HG02973 (cell line): ENCODE results near the gene ZNF74.
"Not testable (repeated sequence)": the region's sequence is repeated elsewhere in the genome, so short reads cannot be mapped to it uniquely, and the experiment has no call there.

ENCODE experiments used
- ATAC-seq: cut with Tn5 transposase; IDR thresholded peaks from one replicate; pipeline ENCODE4 v1.9.1; 2021; ENCODE audit warnings: moderate library complexity; ENCODE audit not compliant: unreplicated experiment

The ZNF74 gene

DNA sequence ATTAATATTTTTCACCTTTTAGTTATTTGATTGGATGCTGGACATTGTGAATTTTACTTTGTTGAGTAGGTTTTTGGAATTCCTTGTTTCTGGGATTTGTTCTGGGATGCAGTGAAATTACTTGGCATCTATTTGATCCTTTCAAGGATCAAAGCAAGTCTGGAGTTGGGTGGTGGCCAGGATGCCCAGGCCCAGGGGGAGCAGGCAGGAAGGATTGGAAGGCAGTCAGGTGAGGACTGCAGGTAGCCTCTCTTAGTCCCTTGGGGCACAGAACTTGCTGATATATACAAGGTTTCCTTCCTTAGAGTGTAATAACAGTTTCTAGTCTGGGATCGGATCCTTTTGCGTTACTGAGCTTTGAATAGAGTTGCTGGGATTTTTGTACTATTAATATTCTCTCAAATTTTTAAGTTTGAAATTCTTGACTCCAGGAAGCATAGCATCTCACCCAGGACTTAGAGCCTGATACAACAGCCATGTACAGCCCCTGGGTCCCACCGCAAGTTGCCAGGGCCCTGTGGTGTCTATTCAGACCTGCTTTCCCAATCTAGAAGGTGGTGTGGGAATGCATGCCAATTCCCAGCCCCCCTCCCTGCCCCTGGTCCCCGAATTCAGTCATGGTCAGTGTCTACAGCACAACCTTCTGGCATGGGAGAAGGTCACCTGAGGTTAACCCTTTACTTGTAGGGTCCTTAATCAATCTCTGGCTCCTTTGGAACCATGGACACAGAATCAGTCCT is 6.1 kb downstream of the ZNF74 start:
- ATAC-seq, result no peak

DNA sequence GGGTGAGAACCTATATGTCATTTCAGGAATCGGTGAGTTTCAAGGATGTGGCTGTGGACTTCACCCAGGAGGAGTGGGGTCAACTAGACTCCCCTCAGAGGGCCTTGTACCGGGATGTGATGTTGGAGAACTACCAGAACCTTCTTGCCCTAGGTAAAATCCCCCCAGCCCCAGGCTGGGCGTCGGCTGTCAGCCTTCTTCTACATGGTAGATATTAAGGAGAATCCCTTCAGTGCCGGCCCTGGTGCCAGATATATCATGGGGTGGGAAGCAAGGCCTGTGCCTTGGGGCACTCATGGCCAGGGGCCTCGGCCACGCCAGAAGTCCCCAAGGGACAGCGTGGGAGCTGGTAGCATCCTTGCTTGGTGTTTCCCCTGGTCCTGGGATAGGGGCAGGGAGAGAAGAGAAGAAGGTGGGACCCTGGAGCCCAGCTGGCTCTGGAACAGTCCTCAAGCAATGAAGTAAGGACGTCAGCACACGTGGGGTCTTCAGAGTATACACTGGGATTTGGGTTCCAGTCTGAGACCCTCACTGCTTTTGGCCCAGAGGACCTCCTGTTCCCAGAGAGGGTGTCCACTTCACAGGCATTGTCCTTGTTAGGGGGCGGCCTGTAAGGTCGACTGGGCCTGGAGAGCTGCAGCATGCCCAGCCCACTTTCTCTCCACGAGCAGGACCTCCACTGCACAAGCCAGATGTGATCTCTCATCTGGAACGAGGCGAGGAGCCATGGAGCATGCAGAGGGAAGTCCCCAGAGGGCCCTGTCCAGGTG is 6.8 kb downstream of the ZNF74 start:
- no peak for ATAC-seq

DNA sequence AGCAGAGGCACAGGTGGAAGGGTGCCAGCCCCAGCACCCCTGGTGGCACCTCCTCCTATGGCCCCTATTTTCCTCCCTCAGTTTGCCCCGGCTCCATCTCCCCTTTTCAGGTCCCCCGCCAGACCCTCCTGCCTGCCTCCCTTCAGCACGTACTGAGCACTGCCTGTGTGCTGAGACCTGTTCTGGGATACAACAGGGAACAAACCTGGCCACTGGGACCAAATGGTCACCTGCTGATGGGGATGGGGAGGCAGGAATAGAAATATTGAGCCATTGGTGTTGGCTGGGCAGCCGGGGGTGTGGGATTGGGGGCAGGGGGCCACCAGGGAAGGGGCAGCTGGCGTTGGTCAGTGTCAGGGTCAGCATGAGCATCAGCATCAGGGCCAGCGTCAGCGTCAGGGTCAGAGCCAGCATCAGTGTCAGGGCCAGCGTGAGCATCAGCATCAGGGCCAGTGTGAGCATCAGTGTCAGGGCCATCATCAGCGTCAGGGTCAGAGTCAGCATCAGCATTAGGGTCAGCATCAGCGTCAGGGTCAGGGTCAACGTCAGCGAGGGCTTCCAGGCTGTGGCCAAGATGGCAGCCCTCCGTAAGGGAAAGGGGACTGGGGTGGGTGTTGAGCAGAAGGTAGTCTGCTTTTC is 7.5 kb downstream of the ZNF74 start:
- ATAC-seq, result no peak

DNA sequence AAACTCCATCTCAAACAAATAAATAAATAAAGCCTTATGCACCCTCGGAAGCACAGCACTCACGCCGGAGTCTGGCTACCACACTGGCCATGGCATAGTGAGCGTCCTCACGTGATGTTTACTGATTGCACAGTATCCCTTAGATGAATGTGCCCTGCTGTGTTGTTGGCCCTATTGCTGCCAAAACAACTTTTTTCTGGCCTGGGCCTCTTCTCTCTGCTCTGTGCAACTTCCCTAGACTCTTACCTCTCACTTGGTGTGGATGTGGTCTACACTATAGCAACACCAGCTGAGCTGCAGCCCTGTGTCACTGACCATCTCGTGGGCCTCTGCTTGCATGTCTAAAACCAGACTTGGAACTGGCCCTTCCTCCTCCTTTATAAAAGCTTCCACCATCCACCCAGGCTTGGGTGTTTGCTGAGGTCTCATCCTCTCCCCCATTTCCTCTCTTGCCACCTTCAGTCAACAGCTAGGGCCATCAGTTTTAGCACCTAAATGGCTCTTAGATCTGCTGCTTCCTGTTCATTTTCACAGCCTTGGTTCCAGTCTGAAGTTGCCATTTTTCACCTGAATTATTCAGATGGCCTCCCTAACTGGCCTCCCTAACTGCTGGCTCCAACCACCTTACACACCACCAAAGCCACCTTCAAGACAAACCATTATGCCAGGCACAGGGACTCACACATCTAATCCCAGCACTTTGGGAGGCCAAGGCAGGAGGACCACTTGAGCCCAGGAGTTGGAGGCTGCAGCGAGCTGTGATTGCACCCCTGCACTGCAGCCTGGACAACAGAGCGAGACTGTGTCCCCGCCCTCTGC is 9.2 kb downstream of the ZNF74 start:
- no peak for ATAC-seq

DNA sequence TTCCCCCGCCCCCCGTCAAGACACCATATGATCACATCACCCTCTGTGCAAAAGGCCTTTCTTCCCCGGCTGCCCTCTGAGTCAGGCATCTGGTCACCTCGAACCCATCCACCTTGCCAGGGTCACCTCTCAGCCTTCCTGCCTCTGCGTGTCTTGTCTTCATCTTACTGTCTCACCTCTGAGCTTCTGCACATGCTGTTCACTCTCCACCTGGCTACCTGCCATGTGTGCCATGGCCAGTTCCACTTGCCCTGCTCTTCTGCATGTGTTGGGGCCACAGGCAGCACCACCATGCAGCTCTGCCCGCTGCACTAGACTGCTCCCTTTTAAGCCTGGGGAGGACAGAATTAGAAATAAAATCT is 9.8 kb downstream of the ZNF74 start:
- ATAC-seq, result no peak

- no peak for ATAC-seq
These were observed 10.9 kb downstream of the ZNF74 start for GRCh38 chr22:20404881-20405280.

- ATAC-seq, result no peak
These were observed 11.5 kb downstream of the ZNF74 start for GRCh38 chr22:20405291-20405930.

DNA sequence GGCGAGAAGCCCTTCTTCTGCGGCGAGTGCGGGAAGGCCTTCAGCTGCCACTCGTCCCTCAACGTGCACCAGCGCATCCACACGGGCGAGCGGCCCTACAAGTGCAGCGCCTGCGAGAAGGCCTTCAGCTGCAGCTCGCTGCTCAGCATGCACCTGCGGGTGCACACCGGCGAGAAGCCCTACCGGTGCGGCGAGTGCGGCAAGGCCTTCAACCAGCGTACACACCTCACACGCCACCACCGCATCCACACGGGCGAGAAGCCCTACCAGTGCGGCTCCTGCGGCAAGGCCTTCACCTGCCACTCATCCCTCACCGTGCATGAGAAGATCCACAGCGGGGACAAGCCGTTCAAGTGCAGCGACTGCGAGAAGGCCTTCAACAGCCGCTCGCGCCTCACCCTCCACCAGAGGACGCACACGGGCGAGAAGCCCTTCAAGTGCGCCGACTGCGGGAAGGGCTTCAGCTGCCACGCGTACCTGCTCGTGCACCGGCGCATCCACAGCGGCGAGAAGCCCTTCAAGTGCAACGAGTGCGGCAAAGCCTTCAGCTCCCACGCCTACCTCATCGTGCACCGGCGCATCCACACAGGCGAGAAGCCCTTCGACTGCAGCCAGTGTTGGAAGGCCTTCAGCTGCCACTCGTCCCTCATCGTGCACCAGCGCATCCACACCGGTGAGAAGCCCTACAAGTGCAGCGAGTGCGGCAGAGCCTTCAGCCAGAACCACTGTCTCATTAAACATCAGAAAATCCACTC is 12.2 kb downstream of the ZNF74 start:
- ATAC-seq, result no peak

GRCh38 chr22:20406686-20407408 is 12.9 kb downstream of the ZNF74 start:
- no peak for ATAC-seq

DNA sequence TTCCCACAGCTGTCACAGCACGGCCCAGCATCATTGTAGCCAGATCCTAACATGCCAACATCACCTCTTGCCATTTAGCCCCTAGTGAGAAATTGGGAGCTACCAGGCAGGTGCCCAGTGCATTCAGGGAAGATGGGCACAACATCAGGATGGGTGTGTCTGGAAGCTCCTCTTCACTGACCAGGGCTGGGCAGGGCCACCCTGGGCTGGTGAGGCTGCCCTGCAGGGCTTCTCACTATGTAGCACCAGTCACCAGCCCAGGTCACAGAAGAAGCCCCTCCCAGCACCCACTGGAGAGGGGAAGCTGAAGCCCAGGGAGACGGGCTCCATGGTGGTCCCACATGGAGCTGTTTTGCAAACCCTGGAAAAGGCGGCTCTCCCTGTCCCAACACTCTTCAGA is 13.9 kb downstream of the ZNF74 start:
- ATAC-seq, result no peak

DNA sequence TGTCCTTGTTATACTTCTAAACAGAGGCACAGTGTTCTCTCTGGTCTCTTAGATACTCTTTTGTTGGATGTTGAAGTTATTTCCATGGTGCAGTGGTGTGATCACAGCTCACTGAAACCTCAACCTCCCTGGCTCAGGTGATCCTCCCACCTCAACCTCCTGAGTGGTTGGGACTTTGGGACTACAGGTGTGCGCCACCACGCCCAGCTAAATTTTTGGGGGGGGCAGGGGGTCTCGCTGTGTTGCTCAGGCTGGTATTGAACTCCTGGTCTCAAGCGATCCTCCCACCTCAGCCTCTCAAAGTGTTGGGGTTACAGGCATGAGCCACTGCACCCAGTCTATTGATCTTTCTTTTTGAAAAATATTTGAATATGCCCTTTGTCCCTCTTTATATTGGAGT is 14.9 kb downstream of the ZNF74 start:
- no peak for ATAC-seq

DNA sequence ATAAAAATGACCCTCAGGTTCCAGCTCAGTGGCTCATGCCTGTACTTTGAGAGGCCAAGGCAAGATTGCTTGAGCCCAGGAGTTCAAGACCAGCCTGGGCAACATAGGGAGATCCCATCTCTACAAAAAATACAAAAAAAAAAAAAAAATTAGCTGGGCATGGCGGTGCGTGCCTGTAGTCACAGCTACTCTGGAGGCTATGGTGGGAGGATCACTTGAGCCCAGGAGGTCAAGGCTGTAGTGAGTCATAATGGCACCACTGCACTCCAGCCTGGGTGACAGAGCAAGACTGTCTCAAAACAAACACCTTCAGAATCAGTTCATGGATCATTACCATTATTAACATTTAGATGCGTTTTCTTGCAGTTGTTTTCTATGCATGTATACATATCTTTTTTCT is 15.4 kb downstream of the ZNF74 start:
- not testable (repeated sequence) for ATAC-seq

DNA sequence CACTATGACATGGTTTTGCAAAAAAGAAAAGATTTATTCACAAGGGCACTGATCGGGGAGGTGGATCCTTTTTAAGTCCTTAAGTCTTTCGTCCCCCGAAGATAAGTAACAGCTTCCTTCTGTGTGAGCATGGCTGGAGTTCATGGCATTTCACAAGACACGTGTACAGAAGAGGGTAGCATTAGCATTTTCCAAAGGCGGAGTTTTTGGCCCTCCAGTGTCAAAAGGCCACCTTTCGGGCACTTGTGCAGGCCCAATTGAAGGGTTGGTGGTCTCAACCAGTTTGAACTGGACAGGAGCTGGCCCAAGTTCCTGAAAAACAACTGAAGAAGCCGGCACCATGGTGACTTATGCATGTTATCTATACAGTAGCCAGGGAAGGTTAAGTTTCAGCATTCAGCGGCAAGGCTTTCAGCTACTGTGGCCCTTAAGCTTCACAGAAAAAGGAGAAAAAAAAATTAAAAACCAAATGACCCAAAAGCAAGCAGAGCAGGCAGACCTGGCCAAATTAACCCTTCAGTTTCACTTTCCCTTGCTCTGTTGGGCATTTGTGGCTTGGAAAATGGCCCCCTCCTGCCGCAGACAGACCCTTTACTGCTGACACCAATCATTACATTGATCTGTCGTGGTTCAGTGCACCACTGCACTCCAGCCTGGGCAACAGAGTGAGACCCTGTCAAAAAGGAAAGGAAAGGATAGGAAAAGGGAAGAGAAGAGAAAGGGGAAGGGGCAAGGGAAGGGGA is 18.7 kb downstream of the ZNF74 start:
- ATAC-seq, result no peak

GRCh38 chr22:20413217-20414058 is 19.5 kb downstream of the ZNF74 start:
- no peak for ATAC-seq

GRCh38 chr22:20414059-20414440 is 20.1 kb downstream of the ZNF74 start:
- no peak for ATAC-seq

DNA sequence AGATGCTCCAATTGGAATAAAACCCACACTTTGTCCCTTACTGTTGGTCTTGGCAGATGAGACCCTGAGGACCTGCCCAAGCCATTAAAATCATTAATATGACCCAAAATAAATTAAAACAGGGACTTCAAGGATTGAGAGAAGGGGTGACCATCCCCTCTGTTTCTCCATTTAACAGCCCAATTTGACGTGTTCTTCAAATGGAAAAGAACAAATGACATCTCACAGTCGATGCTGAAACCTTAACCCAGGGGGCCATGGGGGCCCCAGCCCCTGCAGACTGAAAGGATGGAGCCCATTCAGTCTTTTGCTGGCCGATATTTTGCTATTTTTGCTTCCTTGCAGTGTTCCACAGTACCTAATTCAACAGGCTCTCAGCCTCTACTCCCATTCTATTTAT is 20.5 kb downstream of the ZNF74 start:
- no peak for ATAC-seq

DNA sequence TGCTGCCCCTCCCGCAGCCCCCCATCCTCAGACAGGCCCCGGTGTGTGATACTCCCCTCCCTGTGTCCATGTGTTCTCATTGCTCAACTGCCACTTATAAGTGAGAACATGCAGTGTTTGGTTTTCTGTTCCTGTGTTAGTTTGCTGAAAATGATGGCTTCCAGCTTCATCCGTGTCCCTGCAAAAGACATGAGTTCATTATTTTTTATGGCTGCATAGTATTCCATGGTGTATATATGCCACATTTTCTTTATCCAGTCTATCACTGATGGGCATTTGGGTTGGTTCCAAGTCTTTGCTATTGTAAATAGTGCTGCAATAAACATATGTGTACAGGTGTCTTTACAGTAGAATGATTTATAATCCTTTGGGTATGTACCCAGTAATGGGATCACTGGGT is 21.3 kb downstream of the ZNF74 start:
- not testable (repeated sequence) for ATAC-seq

GRCh38 chr22:20415699-20416098 is 21.7 kb downstream of the ZNF74 start:
- not testable (repeated sequence) for ATAC-seq
